SK-N-SH (cell line): Measurements from ENCODE around the gene DFFB.

Source experiments
- CTCF ChIP-seq: fragments of 200-600 bp; sonication (generic); IDR thresholded peaks from 2 replicates; pipeline ENCODE4 v1.6.1; 2017; ENCODE audit warnings: antibody characterized with exemption, mild to moderate bottlenecking, moderate library complexity
- EZH2phosphoT487 ChIP-seq: fragments of 200-600 bp; sonication (generic); IDR thresholded peaks from 2 replicates; pipeline ENCODE4 v1.6.1; 2017; ENCODE audit warnings: low read depth, mixed run types, mild to moderate bottlenecking, antibody characterized with exemption, moderate library complexity, borderline replicate concordance
- FOXM1 ChIP-seq: IDR thresholded peaks from 2 replicates; pipeline ENCODE4 v1.4.0; 2012; ENCODE audit warnings: low read depth, mild to moderate bottlenecking
- MAX ChIP-seq: IDR thresholded peaks from 2 replicates; pipeline ENCODE4 v1.4.0; 2012; ENCODE audit warnings: low read depth
- NFIC ChIP-seq: IDR thresholded peaks from 2 replicates; pipeline ENCODE4 v1.4.0; 2012; ENCODE audit warnings: borderline replicate concordance
- POLR2AphosphoS5 ChIP-seq: IDR thresholded peaks from 2 replicates; pipeline ENCODE4 v1.6.1; 2012; ENCODE audit warnings: low read depth, low read length
- RFX5 ChIP-seq: IDR thresholded peaks from 2 replicates; pipeline ENCODE4 v1.6.1; 2012; ENCODE audit warnings: mild to moderate bottlenecking, improper control_type of control experiment, low read length
- TAF1 ChIP-seq: IDR thresholded peaks from 2 replicates; pipeline ENCODE4 v1.6.1; 2012; ENCODE audit warnings: low read depth, mild to moderate bottlenecking, low read length, moderate library complexity, borderline replicate concordance
- USF1 ChIP-seq: IDR thresholded peaks from 2 replicates; pipeline ENCODE4 v1.4.0; 2012; ENCODE audit warnings: low read depth, borderline replicate concordance

GRCh38 chr1:3864884-3865283, 7.6 kb downstream of the DFFB start:
- TF ChIP-seq CTCF (no peak), MAX (no peak), NFIC (no peak), FOXM1 (no peak), POLR2AphosphoS5 (no peak), RFX5 (no peak), EZH2phosphoT487 (no peak), USF1 (no peak), TAF1 (no peak)
